Osteocyte (in vitro differentiated cells): ENCODE data around the gene ADGRA3. TPM values are rescaled to one million over a fixed set of nuclear protein-coding genes. Genes with fewer than 3 reads are reported as not detected.

Experiments used
- DNase-seq: peaks from one replicate; pipeline ENCODE4 v3.0.0; 2021; ENCODE audit warnings: mixed read lengths; ENCODE audit not compliant: unreplicated experiment; ENCODE audit errors: extremely low spot score
- H3K27ac Mint-ChIP-seq: one replicate; pipeline ENCODE4 v1.8.0; 2021; ENCODE audit warnings: mild to moderate bottlenecking, mixed read lengths; ENCODE audit not compliant: unreplicated experiment
- H3K27me3 Mint-ChIP-seq: one replicate; pipeline ENCODE4 v1.8.0; 2021; ENCODE audit warnings: mixed read lengths; ENCODE audit not compliant: unreplicated experiment
- H3K36me3 Mint-ChIP-seq: one replicate; pipeline ENCODE4 v1.8.0; 2021; ENCODE audit warnings: mixed read lengths; ENCODE audit not compliant: unreplicated experiment
- H3K4me1 Mint-ChIP-seq: one replicate; pipeline ENCODE4 v1.8.0; 2021; ENCODE audit warnings: mixed read lengths; ENCODE audit not compliant: unreplicated experiment
- H3K4me3 Mint-ChIP-seq: one replicate; pipeline ENCODE4 v1.8.0; 2021; ENCODE audit warnings: mild to moderate bottlenecking, moderate library complexity, mixed read lengths; ENCODE audit not compliant: unreplicated experiment
- H3K9me3 Mint-ChIP-seq: one replicate; pipeline ENCODE4 v1.8.0; 2021; ENCODE audit warnings: mixed read lengths; ENCODE audit not compliant: unreplicated experiment
- total RNA-seq: library from RNA; stranded (reverse); gene quantifications from 2 replicates; pipeline ENCODE4 v1.2.1, GENCODE V29; 2021
- TF ChIP-seq, protein P1 (sequence below): fragments of 200-600 bp; sonication (generic); IDR thresholded peaks from 2 replicates; pipeline ENCODE4 v1.5.0; 2021; ENCODE audit warnings: antibody characterized with exemption, mild to moderate bottlenecking, moderate library complexity

The ADGRA3 gene
- total RNA-seq, 1 donor from 2014 or later, result 32.2 TPM

DNA sequence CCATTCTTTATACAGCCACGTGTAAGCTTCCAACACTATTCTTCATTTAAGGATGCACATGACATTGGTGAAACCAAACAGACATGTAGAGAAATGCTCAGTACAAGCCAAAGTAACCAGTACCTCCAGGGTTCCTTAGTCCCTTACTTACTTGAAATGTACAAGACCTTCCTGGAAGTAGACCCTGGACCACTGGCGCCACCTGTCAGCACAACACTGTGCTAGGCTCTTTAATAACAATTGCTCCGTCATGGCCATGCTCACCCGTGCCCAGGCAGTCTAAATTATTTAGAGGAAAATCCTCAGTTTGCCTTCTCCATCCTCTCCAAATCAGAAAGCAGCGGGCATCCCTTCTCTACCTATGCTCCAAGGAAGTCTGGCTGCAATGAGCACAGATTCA is 52.7 kb downstream of the ADGRA3 start:
- TF ChIP-seq, protein P1, sequence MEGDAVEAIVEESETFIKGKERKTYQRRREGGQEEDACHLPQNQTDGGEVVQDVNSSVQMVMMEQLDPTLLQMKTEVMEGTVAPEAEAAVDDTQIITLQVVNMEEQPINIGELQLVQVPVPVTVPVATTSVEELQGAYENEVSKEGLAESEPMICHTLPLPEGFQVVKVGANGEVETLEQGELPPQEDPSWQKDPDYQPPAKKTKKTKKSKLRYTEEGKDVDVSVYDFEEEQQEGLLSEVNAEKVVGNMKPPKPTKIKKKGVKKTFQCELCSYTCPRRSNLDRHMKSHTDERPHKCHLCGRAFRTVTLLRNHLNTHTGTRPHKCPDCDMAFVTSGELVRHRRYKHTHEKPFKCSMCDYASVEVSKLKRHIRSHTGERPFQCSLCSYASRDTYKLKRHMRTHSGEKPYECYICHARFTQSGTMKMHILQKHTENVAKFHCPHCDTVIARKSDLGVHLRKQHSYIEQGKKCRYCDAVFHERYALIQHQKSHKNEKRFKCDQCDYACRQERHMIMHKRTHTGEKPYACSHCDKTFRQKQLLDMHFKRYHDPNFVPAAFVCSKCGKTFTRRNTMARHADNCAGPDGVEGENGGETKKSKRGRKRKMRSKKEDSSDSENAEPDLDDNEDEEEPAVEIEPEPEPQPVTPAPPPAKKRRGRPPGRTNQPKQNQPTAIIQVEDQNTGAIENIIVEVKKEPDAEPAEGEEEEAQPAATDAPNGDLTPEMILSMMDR, result no peak
- Mint-ChIP-seq H3K27me3 (no peaks in the 10 kb centered on the region), H3K4me3 (no peak overlapping the region), H3K36me3 (peaks cover 10% of the 10 kb centered on the region), H3K9me3 (no peaks in the 10 kb centered on the region), H3K27ac (no peak overlapping the region), H3K4me1 (no peaks in the 10 kb centered on the region)
- DNase-seq, result no peak

DNA sequence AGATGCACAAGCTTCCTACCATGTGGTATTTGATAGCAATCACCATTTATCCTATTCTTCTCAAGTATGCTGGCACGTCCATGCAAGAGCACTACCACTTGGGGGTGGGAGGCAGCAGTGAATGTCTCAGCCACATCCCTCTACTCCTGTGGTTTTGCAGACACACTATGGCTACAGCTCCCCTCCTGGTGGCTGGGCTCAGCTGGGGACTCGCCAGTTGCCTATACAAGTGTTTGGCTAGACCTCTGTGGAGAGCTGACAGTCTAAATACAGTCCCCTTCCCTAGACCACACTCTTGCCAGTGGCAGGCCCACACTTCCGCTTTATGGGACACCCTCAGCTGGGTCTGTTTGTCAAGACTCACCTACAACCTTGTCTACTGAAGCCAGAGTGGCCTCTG is 53.2 kb downstream of the ADGRA3 start:
- Mint-ChIP-seq H3K4me3 (no peak overlapping the region), H3K27me3 (no peaks in the 10 kb centered on the region), H3K4me1 (no peaks in the 10 kb centered on the region), H3K27ac (no peak overlapping the region), H3K36me3 (peaks cover 9% of the 10 kb centered on the region), H3K9me3 (no peaks in the 10 kb centered on the region)
- DNase-seq, result no peak
- TF ChIP-seq, protein P1, result no peak

DNA sequence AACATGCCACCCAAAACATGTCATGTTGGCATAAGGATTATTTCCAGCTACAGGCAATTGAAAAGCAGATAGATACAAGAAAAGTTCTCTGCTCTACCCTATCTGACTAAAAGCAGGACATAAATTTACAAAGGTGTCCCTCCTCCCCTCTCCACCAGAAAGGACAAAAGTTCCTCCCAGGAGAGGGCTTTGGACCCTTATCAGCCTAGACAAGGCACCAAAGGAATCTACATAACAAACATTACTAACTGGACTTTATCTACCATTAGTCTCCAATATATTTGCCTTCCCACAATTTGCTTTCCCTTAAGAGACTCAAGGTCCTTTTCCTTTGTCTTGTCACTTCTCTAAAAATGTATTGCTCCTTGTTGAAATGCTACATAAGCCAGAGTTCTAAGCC is 55.6 kb downstream of the ADGRA3 start:
- H3K4me3 Mint-ChIP-seq, result no peak overlapping the region

DNA sequence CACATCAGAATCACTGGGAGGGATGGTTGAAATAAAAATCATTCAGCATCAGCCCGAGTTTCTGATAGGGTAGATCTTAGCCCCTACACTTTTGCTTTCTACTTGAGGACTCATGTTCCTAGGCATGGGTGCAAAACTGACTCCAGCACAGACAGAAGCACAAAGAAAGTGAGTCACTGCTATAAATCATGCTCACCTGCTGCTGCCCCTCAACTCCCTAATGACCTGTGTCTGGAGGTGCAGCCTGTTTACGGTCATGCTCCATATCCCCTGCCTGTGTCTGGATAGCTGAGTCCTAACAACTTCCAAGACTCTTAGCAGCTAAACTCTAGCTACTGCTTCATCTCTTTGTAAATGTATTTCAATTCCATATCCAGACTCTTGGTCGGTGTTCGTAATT is 57.8 kb downstream of the ADGRA3 start:
- no peaks in the 10 kb centered on the region for H3K9me3 Mint-ChIP-seq
- H3K4me3 Mint-ChIP-seq, result no peak overlapping the region
- H3K27me3 Mint-ChIP-seq, result no peaks in the 10 kb centered on the region
- TF ChIP-seq, protein P1, result no peak
- no peaks in the 10 kb centered on the region for H3K4me1 Mint-ChIP-seq
- peaks cover 5% of the 10 kb centered on the region for H3K36me3 Mint-ChIP-seq
- DNase-seq, result no peak
- no peak overlapping the region for H3K27ac Mint-ChIP-seq

More for the DNA sequence above, 55.6 kb downstream of the ADGRA3 start:
- Mint-ChIP-seq H3K27me3 (no peaks in the 10 kb centered on the region), H3K27ac (no peak overlapping the region), H3K9me3 (no peaks in the 10 kb centered on the region), H3K4me1 (no peaks in the 10 kb centered on the region), H3K36me3 (peaks cover 5% of the 10 kb centered on the region)
- DNase-seq, result no peak
- TF ChIP-seq, protein P1, result no peak

DNA sequence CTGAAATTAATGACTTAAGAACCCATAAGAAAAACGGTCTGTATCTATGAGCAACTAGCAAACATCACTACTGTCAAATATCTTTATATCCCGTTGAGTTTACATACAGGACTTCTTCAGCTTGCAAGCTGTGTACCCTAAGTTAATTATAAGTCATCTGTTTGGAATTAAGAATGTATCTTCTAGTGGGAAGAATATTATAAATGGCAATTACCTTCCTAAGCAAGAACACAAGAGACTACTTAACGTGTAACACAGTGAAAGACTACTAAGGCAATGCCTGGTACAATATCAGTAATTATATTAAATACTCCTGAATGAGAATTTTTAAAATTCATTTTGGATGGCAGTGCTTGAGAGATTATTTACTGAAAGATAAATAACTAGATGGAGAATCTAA is 58.5 kb downstream of the ADGRA3 start:
- DNase-seq, result no peak
- no peak overlapping the region for H3K27ac Mint-ChIP-seq
- H3K4me1 Mint-ChIP-seq, result no peaks in the 10 kb centered on the region
- H3K4me3 Mint-ChIP-seq, result no peak overlapping the region
- TF ChIP-seq, protein P1, result no peak
- no peaks in the 10 kb centered on the region for H3K27me3 Mint-ChIP-seq
- H3K36me3 Mint-ChIP-seq, result peaks cover 5% of the 10 kb centered on the region
- no peaks in the 10 kb centered on the region for H3K9me3 Mint-ChIP-seq
